Astrocyte of the spinal cord (primary cell): ENCODE data around the gene TENM3.

Experiments
- DNase-seq: peaks from one replicate; pipeline ENCODE4 v3.0.0; 2011; ENCODE audit warnings: low read depth, low spot score
- H3K4me3 ChIP-seq: 2 replicates; pipeline ENCODE4 v1.5.1; 2011; ENCODE audit warnings: low read depth, mild to moderate bottlenecking, low read length, moderate library complexity
- CTCF ChIP-seq: IDR thresholded peaks from 2 replicates; pipeline ENCODE4 v1.5.1; 2012; ENCODE audit warnings: low read depth, mild to moderate bottlenecking, low read length, inconsistent platforms
- in situ Hi-C: cut with HindIII; loops from 2 replicates; pipeline ENCODE4 v1.10.0; 2017; ENCODE audit warnings: low sequenced_read_pairs

TENM3 gene

GRCh38 chr4:182688081-182688480, 444.9 kb downstream of the TENM3 start:
- in situ Hi-C loops: no loop called here
- no peak overlapping the region for H3K4me3 ChIP-seq
- DNase-seq: no peak
- no peak for TF ChIP-seq CTCF

- DNase-seq: no peak
- in situ Hi-C loops: no loop called here
- no peak overlapping the region for H3K4me3 ChIP-seq
- TF ChIP-seq CTCF: no peak
Observed at GRCh38 chr4:182694551-182694950, 451.3 kb downstream of the TENM3 start.

- no peak overlapping the region for H3K4me3 ChIP-seq
- in situ Hi-C loops: no loop called here
- TF ChIP-seq CTCF: no peak
Observed at GRCh38 chr4:182695009-182695408, 451.8 kb downstream of the TENM3 start.

GRCh38 chr4:182695842-182696241, 452.6 kb downstream of the TENM3 start:
- in situ Hi-C loops: no loop called here
- no peak for TF ChIP-seq CTCF
- no peak overlapping the region for H3K4me3 ChIP-seq
- no peak for DNase-seq

More at GRCh38 chr4:182695009-182695408, 451.8 kb downstream of the TENM3 start:
- DNase-seq: no peak

- TF ChIP-seq CTCF: no peak
- in situ Hi-C loops: no loop called here
- DNase-seq: no peak
- H3K4me3 ChIP-seq: no peak overlapping the region
Observed at GRCh38 chr4:182697094-182697493, 453.9 kb downstream of the TENM3 start.

GRCh38 chr4:182698212-182698611, 455.0 kb downstream of the TENM3 start:
- no peak for TF ChIP-seq CTCF
- no peak overlapping the region for H3K4me3 ChIP-seq
- no peak for DNase-seq
- in situ Hi-C loops: no loop called here

GRCh38 chr4:182699201-182699600, 456.0 kb downstream of the TENM3 start:
- DNase-seq: no peak
- in situ Hi-C loops: no loop called here
- no peak overlapping the region for H3K4me3 ChIP-seq
- TF ChIP-seq CTCF: no peak
